Aorta (tissue), 5 donors: Measurements from ENCODE around the gene MCTP1. TPM values are rescaled to one million over a fixed set of nuclear protein-coding genes. Genes with fewer than 3 reads are reported as not detected.
"Not testable (repeated sequence)": the region's sequence is repeated elsewhere in the genome, so short reads cannot be mapped to it uniquely, and the experiment has no call there.

Experiments used
- ATAC-seq: fragments of 200-7000 bp; cut with Tn5 transposase; one replicate; pipeline ENCODE4 v1.9.1; 2022; ENCODE audit warnings: moderate library complexity; ENCODE audit not compliant: low FRiP score
- DNase-seq, 2 donors: peaks; one replicate each; pipeline ENCODE4 v3.0.0-alpha.2; 2020
- H3K27ac ChIP-seq, 2 donors: one replicate each; pipeline ENCODE4 v1.5.1; 2013; ENCODE audit warnings: low read length in 2 of 2, mild to moderate bottlenecking in 2 of 2, moderate library complexity in 2 of 2, control low read depth in 1 of 2, inconsistent platforms in 1 of 2, low read depth in 1 of 2
- H3K27me3 ChIP-seq, 2 donors: one replicate each; pipeline ENCODE4 v1.6.1; 2013; ENCODE audit warnings: control low read depth in 1 of 2, low read length in 1 of 2, mild to moderate bottlenecking in 1 of 2, moderate library complexity in 1 of 2; ENCODE audit not compliant: insufficient read depth in 2 of 2, control insufficient read depth in 1 of 2
- H3K36me3 ChIP-seq, 2 donors: one replicate each; pipeline ENCODE4 v1.6.1; 2013; ENCODE audit warnings: control low read depth in 1 of 2, low read length in 1 of 2, mild to moderate bottlenecking in 1 of 2; ENCODE audit not compliant: insufficient read depth in 2 of 2, control insufficient read depth in 1 of 2
- H3K4me1 ChIP-seq, 2 donors: one replicate each; pipeline ENCODE4 v1.6.1; 2013; ENCODE audit warnings: low read length in 2 of 2, control low read depth in 1 of 2, mild to moderate bottlenecking in 1 of 2, moderate library complexity in 1 of 2; ENCODE audit not compliant: insufficient read depth in 2 of 2, control insufficient read depth in 1 of 2
- H3K4me3 ChIP-seq, 2 donors: one replicate each; pipeline ENCODE4 v1.5.1; 2013; ENCODE audit warnings: low read length in 2 of 2, control low read depth in 1 of 2, mild to moderate bottlenecking in 1 of 2
- H3K9me3 ChIP-seq: one replicate; pipeline ENCODE4 v1.6.1; 2013; ENCODE audit warnings: mild to moderate bottlenecking, low read length; ENCODE audit not compliant: control insufficient read depth
- WGBS, 2 donors: extraction: QIAGEN DNeasy Blood & Tissue Kit; methylation state at CpG; one replicate each; pipeline ENCODE4 v1.1.7; 2013; 5-methylcytosine and 5-hydroxymethylcytosine counted together
- intact Hi-C, 2 donors: fragments of 100-400 bp; cut with DNase I; formaldehyde crosslinking; loops; one replicate each; pipeline versions ENCODE4 v1.14.2 to v1.15.0; 2022
- polyA plus RNA-seq, 2 donors: library from polyadenylated mRNA; stranded (reverse); fragments of 200-250 nt; gene quantifications; one replicate each; pipeline ENCODE4 v1.2.3, GENCODE V29; 2013
- total RNA-seq, 2 donors: library from RNA; stranded (reverse); fragmentation: NEBNext Ultra II Directional; extraction: Animal tissue kit (Norgen Biotek cat#: 25700); gene quantifications; one replicate each; pipeline ENCODE4 v1.2.1, GENCODE V29; 2021
- donor health status: healthy with polysubstance abuse.
- donor health status: Bipolar disorder and iron deficiency.
- donor health status: DM: no; HTN: no; CAD: no.
- donor health status: DM: no; HTN: no; CAD: no.
- donor health status: DM: yes; HTN: yes; CAD: no.

MCTP1 gene
- total and polyA plus RNA-seq, 4 donors = 0.43 to 103 (median 17.2) TPM

DNA sequence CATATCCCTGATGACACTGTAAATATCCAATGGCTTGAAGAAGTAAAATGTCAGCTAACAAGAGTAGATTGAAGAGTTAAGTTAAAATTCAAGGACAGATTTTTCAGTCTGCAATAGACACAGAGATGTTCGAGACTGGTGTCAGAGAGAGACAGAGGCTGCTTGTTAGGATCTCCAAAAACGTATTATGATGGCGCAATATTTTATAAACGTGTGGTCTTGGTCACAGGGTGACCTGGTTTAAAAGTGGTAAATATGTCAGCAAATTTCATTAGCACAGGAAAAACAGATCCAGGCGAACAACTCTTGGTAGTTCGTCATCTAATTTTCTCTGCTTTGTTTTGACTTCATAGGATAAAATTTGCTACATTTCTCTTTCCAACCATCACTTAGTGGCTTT is 317.4 kb downstream of the MCTP1 start:
- Histone ChIP-seq H3K9me3 (no peaks in the 10 kb centered on the region), H3K27ac (no peak overlapping the region), H3K36me3 (no peaks in the 10 kb centered on the region), H3K4me1 (no peaks in the 10 kb centered on the region), H3K4me3 (no peak overlapping the region), H3K27me3 (no peaks in the 10 kb centered on the region)
- no peak for ATAC-seq
- intact Hi-C loops = no loop called here
- DNase-seq = no peak
- WGBS, 2 donors = 75 to 76% methylated on average over 6 of the region's 6 CpGs

DNA sequence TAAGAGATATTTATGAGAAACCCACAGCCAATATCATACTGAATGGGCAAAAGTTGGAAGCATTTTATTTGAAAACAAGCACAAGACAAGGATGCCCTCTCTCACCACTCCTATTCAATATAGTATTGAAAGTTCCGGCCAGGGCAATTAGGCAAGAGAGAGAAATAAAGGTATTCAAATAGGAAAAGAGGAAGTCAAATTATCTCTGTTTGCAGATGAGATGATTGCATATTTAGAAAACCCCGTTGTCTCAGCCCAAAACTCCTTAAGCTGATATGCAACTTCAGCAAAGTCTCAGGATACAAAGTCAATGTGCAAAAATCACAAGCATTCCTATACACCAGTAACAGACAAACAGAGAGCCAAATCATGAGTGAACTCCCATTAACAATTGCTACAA is 325.6 kb downstream of the MCTP1 start:
- H3K36me3 ChIP-seq, DNase-seq, H3K27me3 ChIP-seq, ATAC-seq, intact Hi-C loops, H3K4me3 ChIP-seq, H3K9me3 ChIP-seq, H3K4me1 ChIP-seq, H3K27ac ChIP-seq: not testable (repeated sequence)
- 84 to 96% methylated on average over 2 of the region's 2 CpGs for WGBS, 2 donors

DNA sequence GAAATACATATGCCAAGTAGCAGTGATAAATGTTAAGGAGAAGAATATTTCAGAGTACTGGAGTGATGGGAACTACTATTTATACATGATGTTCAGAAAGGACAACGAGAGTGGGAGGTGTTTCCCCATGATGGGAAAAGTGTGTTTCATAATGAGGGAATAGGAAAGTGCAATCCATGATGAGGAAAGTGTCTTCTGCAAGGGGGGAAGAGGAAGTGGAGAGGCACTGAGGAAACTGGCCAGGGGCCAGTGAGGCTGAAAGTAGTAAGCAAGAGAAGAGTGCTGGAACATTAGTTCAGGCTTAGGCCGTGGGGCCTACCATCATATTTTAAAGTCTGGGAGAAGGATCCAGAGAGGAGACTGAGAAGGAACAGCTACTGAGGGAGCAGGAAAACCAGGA is 339.2 kb downstream of the MCTP1 start:
- WGBS, 2 donors = 52 to 79% methylated on average over 2 of the region's 2 CpGs
- DNase-seq (peak in 1 of 2 donors; percentile 69), ATAC-seq (no peak)
- peaks cover 0 to 2% of the 10 kb centered on the region in 2 donors for H3K27me3 ChIP-seq
- H3K4me3 ChIP-seq = no peak overlapping the region
- no peaks in the 10 kb centered on the region for H3K36me3 ChIP-seq
- H3K9me3 ChIP-seq = no peaks in the 10 kb centered on the region
- no peak overlapping the region for H3K27ac ChIP-seq
- intact Hi-C loops = no loop called here
- no peaks in the 10 kb centered on the region for H3K4me1 ChIP-seq

DNA sequence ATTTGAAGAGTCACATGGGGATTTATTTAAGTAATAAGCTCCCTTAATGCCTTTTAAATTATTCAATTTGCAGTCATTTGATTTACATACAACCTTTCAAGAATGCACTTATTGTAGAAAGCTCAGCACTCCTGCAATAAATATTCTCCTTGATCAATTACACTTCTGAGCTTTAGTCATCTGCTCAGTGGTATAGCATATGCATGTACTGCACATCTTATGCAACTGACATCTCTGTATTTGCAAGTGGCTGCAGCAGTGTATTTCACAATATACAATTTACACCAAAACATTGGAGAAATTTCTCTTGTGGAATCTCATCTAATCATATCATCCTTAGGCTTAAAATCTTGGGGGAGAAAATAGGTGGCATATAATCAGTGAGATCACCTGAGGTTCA is 340.7 kb downstream of the MCTP1 start:
- H3K9me3 ChIP-seq = no peaks in the 10 kb centered on the region
- H3K27me3 ChIP-seq = peaks cover 0 to 2% of the 10 kb centered on the region in 2 donors
- H3K4me3 ChIP-seq = no peak overlapping the region
- DNase-seq = no peak
- H3K4me1 ChIP-seq = no peaks in the 10 kb centered on the region
- no peak overlapping the region for H3K27ac ChIP-seq
- no peaks in the 10 kb centered on the region for H3K36me3 ChIP-seq
- intact Hi-C loops = no loop called here
- no peak for ATAC-seq

DNA sequence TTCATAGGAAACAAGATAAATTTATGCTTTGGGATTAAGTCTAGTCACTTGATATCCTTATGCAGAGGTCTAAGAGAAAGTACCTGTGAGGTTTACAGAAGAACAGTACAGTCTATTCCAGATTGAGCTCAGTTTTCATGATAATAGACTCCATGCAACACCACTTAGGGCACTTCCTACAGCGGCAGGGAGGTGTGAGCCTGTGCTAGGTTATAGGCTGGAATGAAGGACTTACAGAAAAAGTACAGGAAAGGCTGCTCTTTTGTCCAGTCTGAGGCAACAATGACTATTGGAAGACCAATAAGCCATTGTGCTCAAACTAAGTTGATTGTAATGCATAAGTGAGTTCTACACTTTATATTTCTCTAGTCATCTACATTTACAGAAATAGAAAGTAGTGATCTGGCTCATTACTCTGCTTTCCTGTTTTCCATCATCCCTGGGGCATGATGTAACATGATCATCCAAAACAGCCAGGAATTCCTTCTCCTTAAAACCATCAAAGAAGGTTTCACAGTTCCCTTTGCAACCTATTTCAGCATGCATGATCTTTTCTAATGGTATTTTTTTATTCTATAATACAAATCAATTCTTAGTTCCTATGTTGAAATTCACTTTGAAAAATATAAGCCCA is 343.7 kb downstream of the MCTP1 start:
- 48 to 51% methylated on average over 1 of the region's 1 CpG for WGBS, 2 donors
- DNase-seq (no peak), ATAC-seq (no peak)
- Histone ChIP-seq H3K27ac (no peak overlapping the region), H3K9me3 (no peaks in the 10 kb centered on the region), H3K36me3 (no peaks in the 10 kb centered on the region), H3K4me3 (no peak overlapping the region), H3K27me3 (no peaks in the 10 kb centered on the region), H3K4me1 (no peaks in the 10 kb centered on the region)
- intact Hi-C loops = no loop called here

DNA sequence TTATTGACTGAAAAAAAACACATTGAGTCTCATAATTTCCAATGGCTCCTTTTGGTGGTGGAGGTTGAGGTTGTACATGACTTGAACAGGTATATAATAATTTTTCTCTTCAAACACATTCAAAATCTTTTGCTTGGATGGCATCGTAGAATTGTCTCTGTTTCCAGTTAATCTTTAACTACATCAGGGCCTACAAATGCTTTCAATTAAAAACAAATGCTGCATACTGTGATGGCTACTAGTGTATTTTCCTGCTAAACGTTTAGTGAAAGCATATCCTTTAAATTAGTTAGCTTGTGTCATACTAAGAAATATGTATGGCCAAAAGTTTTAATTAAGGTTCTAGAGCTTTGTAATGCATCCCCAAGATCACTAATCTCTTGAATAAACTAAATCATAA is 352.6 kb downstream of the MCTP1 start:
- ATAC-seq = no peak

DNA sequence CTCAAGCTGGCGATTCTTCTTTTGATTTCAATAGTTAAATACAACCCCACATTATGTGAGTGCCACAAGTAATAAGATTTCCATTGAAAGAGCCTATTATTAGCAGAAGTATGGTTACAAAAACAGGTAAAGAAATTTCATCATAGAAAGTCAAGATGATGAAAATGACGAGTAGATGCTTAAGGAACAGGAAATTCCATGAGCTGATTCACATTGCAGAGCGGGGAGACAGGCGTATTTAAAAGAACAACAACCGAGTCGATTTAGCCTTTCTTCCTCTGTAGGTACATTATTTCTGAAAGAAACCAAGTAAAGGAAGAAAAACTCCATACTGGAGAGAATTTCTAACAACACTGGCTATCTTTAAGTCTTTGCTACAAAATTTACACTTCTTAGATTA is 356.0 kb downstream of the MCTP1 start:
- DNase-seq (no peak), ATAC-seq (no peak)
- H3K4me1 ChIP-seq = no peaks in the 10 kb centered on the region
- WGBS, 2 donors = 48 to 52% methylated on average over 6 of the region's 6 CpGs
- no peaks in the 10 kb centered on the region for H3K27me3 ChIP-seq
- intact Hi-C loops = no loop called here
- no peak overlapping the region for H3K27ac ChIP-seq
- no peaks in the 10 kb centered on the region for H3K36me3 ChIP-seq
- H3K9me3 ChIP-seq = no peaks in the 10 kb centered on the region
- no peak overlapping the region for H3K4me3 ChIP-seq

More for the DNA sequence above, 352.6 kb downstream of the MCTP1 start:
- 31 to 38% methylated on average over 2 of the region's 2 CpGs for WGBS, 2 donors
- no peaks in the 10 kb centered on the region for H3K4me1 ChIP-seq
- H3K9me3 ChIP-seq = no peaks in the 10 kb centered on the region
- no peak for DNase-seq
- H3K4me3 ChIP-seq = no peak overlapping the region
- intact Hi-C loops = no loop called here
- H3K27me3 ChIP-seq = no peaks in the 10 kb centered on the region
- H3K27ac ChIP-seq = no peak overlapping the region
- no peaks in the 10 kb centered on the region for H3K36me3 ChIP-seq

DNA sequence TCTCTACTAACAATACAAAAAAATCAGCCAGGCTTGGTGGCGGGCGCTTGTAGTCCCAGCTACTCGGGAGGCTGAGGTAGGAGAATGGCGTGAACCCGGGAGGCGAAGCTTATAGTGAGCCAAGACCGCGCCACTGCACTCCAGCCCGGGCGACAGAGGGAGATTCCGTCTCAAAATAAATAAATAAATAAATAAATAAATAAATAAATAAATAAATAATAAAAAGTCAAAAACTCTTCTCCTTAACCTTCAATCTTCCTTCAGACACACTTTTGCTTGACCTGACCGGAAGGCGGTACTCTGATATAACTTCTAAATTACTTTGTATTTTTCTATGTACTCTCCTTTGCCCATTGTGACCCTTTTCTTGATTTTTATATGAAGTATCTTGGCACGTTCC is 364.3 kb downstream of the MCTP1 start:
- ATAC-seq (no peak), DNase-seq (no peak)
- no peaks in the 10 kb centered on the region for H3K27me3 ChIP-seq
- no peak overlapping the region for H3K4me3 ChIP-seq
- H3K36me3 ChIP-seq = no peaks in the 10 kb centered on the region
- no peaks in the 10 kb centered on the region for H3K4me1 ChIP-seq
- 95 to 97% methylated on average over 14 of the region's 14 CpGs for WGBS, 2 donors
- H3K27ac ChIP-seq = no peak overlapping the region
- H3K9me3 ChIP-seq = no peaks in the 10 kb centered on the region
- intact Hi-C loops = no loop called here

DNA sequence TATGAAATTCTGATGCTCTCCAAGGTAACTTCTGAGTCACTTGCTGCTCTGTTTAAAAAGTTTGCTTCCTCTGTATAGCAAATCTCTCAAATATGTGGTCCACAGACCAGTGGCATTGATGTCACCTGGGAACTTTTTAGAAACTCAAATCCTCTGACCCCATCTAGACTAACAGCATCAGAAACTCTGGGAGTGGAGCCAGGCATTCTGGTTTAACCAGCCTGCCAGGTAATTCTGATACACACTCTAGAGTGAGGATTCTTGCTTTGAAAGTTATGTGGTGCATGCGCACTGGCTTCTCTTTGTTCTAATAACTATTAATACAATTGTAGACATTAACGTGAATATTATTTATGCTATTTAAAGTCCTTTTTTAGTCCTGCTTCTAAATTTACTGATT is 368.3 kb downstream of the MCTP1 start:
- no peak overlapping the region for H3K27ac ChIP-seq
- ATAC-seq (no peak), DNase-seq (no peak)
- intact Hi-C loops = no loop called here
- no peaks in the 10 kb centered on the region for H3K4me1 ChIP-seq
- 83 to 88% methylated on average over 2 of the region's 2 CpGs for WGBS, 2 donors
- no peaks in the 10 kb centered on the region for H3K36me3 ChIP-seq
- no peaks in the 10 kb centered on the region for H3K9me3 ChIP-seq
- H3K4me3 ChIP-seq = no peak overlapping the region
- no peaks in the 10 kb centered on the region for H3K27me3 ChIP-seq
